Hepatocyte (in vitro differentiated cells): Measurements from ENCODE around the gene RAI1.

Experiments
- EZH2 ChIP-seq: fragments of 200-600 bp; sonication (generic); IDR thresholded peaks from 2 replicates; pipeline ENCODE4 v1.6.1; 2016; ENCODE audit warnings: antibody characterized with exemption, mild to moderate bottlenecking, borderline replicate concordance
- TF ChIP-seq, protein P1 (sequence below): fragments of 200-600 bp; sonication (generic); IDR thresholded peaks from 2 replicates; pipeline ENCODE4 v1.5.1; 2016; ENCODE audit warnings: antibody characterized with exemption, mild to moderate bottlenecking; ENCODE audit not compliant: poor library complexity

DNA sequence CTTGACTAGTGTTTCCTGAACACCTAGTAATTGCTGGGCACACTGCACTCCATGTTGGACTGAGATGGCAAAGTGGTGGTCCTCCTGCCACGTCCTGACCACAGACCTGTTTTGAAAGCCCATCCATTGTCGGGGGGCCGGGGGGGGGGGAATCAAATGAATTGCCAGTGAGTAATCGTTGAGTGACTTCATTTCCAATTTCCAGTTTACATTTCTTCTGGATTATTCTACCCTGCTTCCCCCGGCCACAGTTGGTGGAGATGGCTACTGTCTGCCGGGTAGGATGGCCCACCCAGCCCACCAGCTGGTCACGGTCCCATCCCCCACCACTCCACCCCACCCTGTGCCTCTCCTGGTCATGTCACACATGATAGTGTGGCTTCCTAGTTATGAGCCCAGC, 18.2 kb downstream of the RAI1 start:
- TF ChIP-seq, protein P1, sequence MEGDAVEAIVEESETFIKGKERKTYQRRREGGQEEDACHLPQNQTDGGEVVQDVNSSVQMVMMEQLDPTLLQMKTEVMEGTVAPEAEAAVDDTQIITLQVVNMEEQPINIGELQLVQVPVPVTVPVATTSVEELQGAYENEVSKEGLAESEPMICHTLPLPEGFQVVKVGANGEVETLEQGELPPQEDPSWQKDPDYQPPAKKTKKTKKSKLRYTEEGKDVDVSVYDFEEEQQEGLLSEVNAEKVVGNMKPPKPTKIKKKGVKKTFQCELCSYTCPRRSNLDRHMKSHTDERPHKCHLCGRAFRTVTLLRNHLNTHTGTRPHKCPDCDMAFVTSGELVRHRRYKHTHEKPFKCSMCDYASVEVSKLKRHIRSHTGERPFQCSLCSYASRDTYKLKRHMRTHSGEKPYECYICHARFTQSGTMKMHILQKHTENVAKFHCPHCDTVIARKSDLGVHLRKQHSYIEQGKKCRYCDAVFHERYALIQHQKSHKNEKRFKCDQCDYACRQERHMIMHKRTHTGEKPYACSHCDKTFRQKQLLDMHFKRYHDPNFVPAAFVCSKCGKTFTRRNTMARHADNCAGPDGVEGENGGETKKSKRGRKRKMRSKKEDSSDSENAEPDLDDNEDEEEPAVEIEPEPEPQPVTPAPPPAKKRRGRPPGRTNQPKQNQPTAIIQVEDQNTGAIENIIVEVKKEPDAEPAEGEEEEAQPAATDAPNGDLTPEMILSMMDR, result no peak
- no peak for TF ChIP-seq EZH2
